SK-N-SH (cell line): ENCODE measurements around the gene SLC25A48. TPM values are rescaled to one million over a fixed set of nuclear protein-coding genes. Genes with fewer than 3 reads are reported as not detected.

ENCODE experiments used
- CTCF ChIA-PET: fragments of 300-600, 350-600 bp; formaldehyde crosslinking; extraction: SDS; loops from one replicate; lab custom pipeline; 2021; lab: Yijun Ruan, JAX
- POLR2A ChIA-PET: fragments of 350-600 bp; sonication (Branson Sonifier 250); formaldehyde crosslinking; extraction: SDS; loops from one replicate; lab custom pipeline; 2020; ENCODE audit warnings: antibody characterized with exemption, inconsistent platforms; lab: Yijun Ruan, JAX
- DNase-seq: peaks from one replicate; pipeline ENCODE4 v3.0.0; 2012
- H2AFZ ChIP-seq: fragments of 200-600 bp; sonication (generic); 2 replicates; pipeline ENCODE4 v1.8.1; 2016; ENCODE audit warnings: antibody characterized with exemption, mild to moderate bottlenecking, low read depth
- H3F3A ChIP-seq: fragments of 200-600 bp; sonication (generic); replicated peaks from 2 replicates; pipeline ENCODE3; 2016; ENCODE audit warnings: antibody characterized with exemption, mild to moderate bottlenecking; ENCODE audit not compliant: insufficient read depth
- H3K27ac ChIP-seq, 2 experiments: fragments of 200-500 bp in 1 of 2; fragments of 200-600 bp in 1 of 2; sonication (Bioruptor generic) in 1 of 2; sonication (generic), shearing (Covaris generic) in 1 of 2; 2 replicates each; pipeline versions ENCODE4 v1.5.1 to v1.6.1; 2014 to 2016; ENCODE audit warnings: low read depth in 2 of 2, inconsistent platforms in 1 of 2, low read length in 1 of 2, mild to moderate bottlenecking in 1 of 2, mixed read lengths in 1 of 2
- H3K27me3 ChIP-seq: fragments of 200-600 bp; sonication (generic), shearing (Covaris generic); 2 replicates; pipeline ENCODE4 v1.6.1; 2016; ENCODE audit warnings: mixed run types; ENCODE audit not compliant: insufficient read depth
- H3K36me3 ChIP-seq, 2 experiments: fragments of 200-500 bp in 1 of 2; fragments of 200-600 bp in 1 of 2; sonication (Bioruptor generic) in 1 of 2; sonication (generic) in 1 of 2; replicated peaks in 1 of 2; 2 replicates each; pipeline versions ENCODE3 to v1.5.1; 2014 to 2016; ENCODE audit warnings: low read length in 1 of 2, mild to moderate bottlenecking in 1 of 2; ENCODE audit not compliant: insufficient read depth in 2 of 2, control insufficient read depth in 1 of 2
- H3K4me1 ChIP-seq, 2 experiments: fragments of 200-500 bp in 1 of 2; fragments of 200-600 bp in 1 of 2; sonication (Bioruptor generic) in 1 of 2; sonication (generic), shearing (Covaris generic) in 1 of 2; 2 replicates each; pipeline versions ENCODE4 v1.5.1 to v1.6.1; 2014 to 2016; ENCODE audit warnings: low read depth in 1 of 2, low read length in 1 of 2, mixed run types in 1 of 2; ENCODE audit not compliant: insufficient read depth in 2 of 2, control insufficient read depth in 1 of 2
- H3K4me2 ChIP-seq: fragments of 200-600 bp; sonication (generic), shearing (Covaris generic); 2 replicates; pipeline ENCODE4 v1.6.1; 2017; ENCODE audit warnings: mixed run types
- H3K4me3 ChIP-seq, 2 experiments: fragments of 200-500 bp in 1 of 2; fragments of 200-600 bp in 1 of 2; sonication (Bioruptor generic) in 1 of 2; sonication (generic), shearing (Covaris generic) in 1 of 2; 2 replicates each; pipeline versions ENCODE4 v1.5.1 to v1.8.1; 2014 to 2016; ENCODE audit warnings: low read depth in 2 of 2, inconsistent platforms in 1 of 2, low read length in 1 of 2, mild to moderate bottlenecking in 1 of 2, mixed read lengths in 1 of 2, moderate library complexity in 1 of 2
- H3K79me2 ChIP-seq: fragments of 200-600 bp; sonication (generic); 2 replicates; pipeline ENCODE4 v1.8.1; 2017; ENCODE audit warnings: mild to moderate bottlenecking; ENCODE audit not compliant: insufficient read depth
- H3K9ac ChIP-seq: fragments of 200-600 bp; sonication (generic); 2 replicates; pipeline ENCODE4 v1.6.1; 2017; ENCODE audit warnings: mixed run types
- H3K9me2 ChIP-seq: fragments of 200-600 bp; sonication (generic); 2 replicates; pipeline ENCODE4 v1.6.1; 2017; ENCODE audit warnings: mixed run types
- H3K9me3 ChIP-seq: fragments of 200-600 bp; sonication (generic); 2 replicates; pipeline ENCODE4 v1.6.1; 2017; ENCODE audit warnings: mixed run types, mild to moderate bottlenecking, moderate library complexity
- H4K20me1 ChIP-seq: fragments of 200-600 bp; sonication (generic); 2 replicates; pipeline ENCODE4 v1.6.1; 2017; ENCODE audit warnings: mild to moderate bottlenecking, mixed run types; ENCODE audit not compliant: insufficient read depth
- CTCF ChIP-seq: fragments of 200-600 bp; sonication (generic); IDR thresholded peaks from 2 replicates; pipeline ENCODE4 v1.6.1; 2017; ENCODE audit warnings: antibody characterized with exemption, mild to moderate bottlenecking, moderate library complexity
- ELF1 ChIP-seq: IDR thresholded peaks from 2 replicates; pipeline ENCODE4 v1.4.0; 2012
- EP300 ChIP-seq, 2 experiments: IDR thresholded peaks; 2 replicates each; pipeline versions ENCODE4 v1.4.0 to v1.6.1; 2012; ENCODE audit warnings: borderline replicate concordance in 1 of 2, low read depth in 1 of 2, low read length in 1 of 2
- GATA2 ChIP-seq: sonication (generic); formaldehyde crosslinking; IDR thresholded peaks from 2 replicates; pipeline ENCODE4 v1.5.0; 2020; ENCODE audit warnings: mild to moderate bottlenecking, missing genetic modification reagents
- IRF3 ChIP-seq: fragments of 150-350 bp; IDR thresholded peaks from 2 replicates; pipeline ENCODE4 v1.6.1; 2016; ENCODE audit warnings: mild to moderate bottlenecking, low read depth, low read length
- NFIC ChIP-seq: IDR thresholded peaks from 2 replicates; pipeline ENCODE4 v1.4.0; 2012; ENCODE audit warnings: borderline replicate concordance
- NRF1 ChIP-seq: IDR thresholded peaks from 2 replicates; pipeline ENCODE4 v1.6.1; 2012; ENCODE audit warnings: low read depth, mild to moderate bottlenecking, low read length
- PBX3 ChIP-seq: IDR thresholded peaks from 2 replicates; pipeline ENCODE4; 2012
- RFX5 ChIP-seq: IDR thresholded peaks from 2 replicates; pipeline ENCODE4 v1.6.1; 2012; ENCODE audit warnings: mild to moderate bottlenecking, improper control_type of control experiment, low read length
- SIN3A ChIP-seq: IDR thresholded peaks from 2 replicates; pipeline ENCODE4 v1.6.1; 2012; ENCODE audit warnings: low read depth, mild to moderate bottlenecking, low read length, moderate library complexity, borderline replicate concordance
- USF2 ChIP-seq: fragments of 150-350 bp; IDR thresholded peaks from 2 replicates; pipeline ENCODE4 v1.6.1; 2017; ENCODE audit warnings: antibody characterized with exemption, low read length, low read depth, borderline replicate concordance
- ZBTB33 ChIP-seq: IDR thresholded peaks from 2 replicates; pipeline ENCODE4 v1.4.0; 2012; ENCODE audit warnings: low read depth, borderline replicate concordance
- polyA plus RNA-seq, 3 experiments: library from polyadenylated mRNA; depleted of rRNA; stranded (reverse); fragments of >200 nt; gene quantifications; 2 replicates each; pipeline ENCODE4 v1.2.3, GENCODE V29; 2012

Gene SLC25A48
- polyA plus RNA-seq, 1 of the 3 experiments (the other 2 are of a cell fraction), result 0.23 TPM

GRCh38 chr5:135846311-135846710, 11.8 kb downstream of the SLC25A48 start:
- Histone ChIP-seq H3K9me2 (no peaks in the 10 kb centered on the region), H3K27me3 (no peaks in the 10 kb centered on the region), H3K4me2 (no peak overlapping the region)
- no peak for DNase-seq
- no peak for TF ChIP-seq ZBTB33
- no peak for TF ChIP-seq SIN3A
- no peak for TF ChIP-seq RFX5
- no peak for TF ChIP-seq CTCF
- no peak for TF ChIP-seq USF2
- TF ChIP-seq PBX3, result no peak
- TF ChIP-seq ELF1, result no peak
- no peak for TF ChIP-seq NRF1
- no peak for TF ChIP-seq GATA2 (CRISPR knock-in tag)
- TF ChIP-seq EP300 (IDR thresholded peaks at IDR 0.05; ENCODE audit: borderline replicate concordance in 1 of 2, low read depth in 1 of 2, low read length in 1 of 2), result no peak
- TF ChIP-seq IRF3, result no peak
- TF ChIP-seq NFIC, result no peak
- TF ChIP-seq, all 33 proteins: peak for 0
- Histone ChIP-seq H3K9ac (no peak overlapping the region), H3F3A (no peaks in the 10 kb centered on the region), H3K27ac (no peak overlapping the region), H3K4me1 (no peaks in the 10 kb centered on the region), H2AFZ (no peak overlapping the region), H4K20me1 (no peaks in the 10 kb centered on the region), H3K4me3 (no peak overlapping the region), H3K79me2 (no peaks in the 10 kb centered on the region), H3K9me3 (no peaks in the 10 kb centered on the region), H3K36me3 (no peaks in the 10 kb centered on the region)
- POLR2A ChIA-PET, result no interaction called here
- CTCF ChIA-PET, result interaction anchor here (0.5 to 9.4 kb wide), 5 partner anchors 15 to 1766 kb away, joined by 3 to 47 read pairs (median 4); no protein-coding TSS in a partner anchor
